GM19467 (cell line): ENCODE data around the gene CLDN4.
"Not testable (repeated sequence)": the region's sequence is repeated elsewhere in the genome, so short reads cannot be mapped to it uniquely, and the experiment has no call there.

Source experiments
- ATAC-seq: cut with Tn5 transposase; IDR thresholded peaks from one replicate; pipeline ENCODE4 v1.9.1; 2021; ENCODE audit warnings: mild to moderate bottlenecking, moderate library complexity; ENCODE audit not compliant: unreplicated experiment

CLDN4 gene

GRCh38 chr7:73830681-73831583, at the start of gene CLDN4:
CLDN4 (plus strand) TSS chr7:73830996; CDS start chr7:73831202, 206 bp downstream.
- ATAC-seq: no peak

- ATAC-seq: no peak
Measured at GRCh38 chr7:73786588-73786987, 44.2 kb upstream of the CLDN4 start.

- ATAC-seq: not testable (repeated sequence)
Measured at GRCh38 chr7:73787786-73788048, 43.1 kb upstream of the CLDN4 start.

- no peak for ATAC-seq
Measured at GRCh38 chr7:73789051-73789450, 41.7 kb upstream of the CLDN4 start.

GRCh38 chr7:73791170-73791690, 39.6 kb upstream of the CLDN4 start:
- ATAC-seq: not testable (repeated sequence)

- not testable (repeated sequence) for ATAC-seq
Measured at GRCh38 chr7:73795188-73795587, 35.6 kb upstream of the CLDN4 start.

GRCh38 chr7:73796656-73797055, 34.1 kb upstream of the CLDN4 start:
- not testable (repeated sequence) for ATAC-seq

GRCh38 chr7:73797176-73797575, 33.6 kb upstream of the CLDN4 start:
- not testable (repeated sequence) for ATAC-seq

- ATAC-seq: no peak
Measured at GRCh38 chr7:73799282-73800141, 31.3 kb upstream of the CLDN4 start.

GRCh38 chr7:73801577-73801976, 29.2 kb upstream of the CLDN4 start:
- ATAC-seq: no peak

- no peak for ATAC-seq
Measured at GRCh38 chr7:73802459-73802858, 28.3 kb upstream of the CLDN4 start.

- ATAC-seq: no peak
Measured at GRCh38 chr7:73809467-73809951, 21.3 kb upstream of the CLDN4 start.

- ATAC-seq: no peak
Measured at GRCh38 chr7:73810998-73811360, 19.8 kb upstream of the CLDN4 start.

- ATAC-seq: no peak
Measured at GRCh38 chr7:73811760-73812168, 19.0 kb upstream of the CLDN4 start.

- no peak for ATAC-seq
Measured at GRCh38 chr7:73812996-73813395, 17.8 kb upstream of the CLDN4 start.

- ATAC-seq: no peak
Measured at GRCh38 chr7:73815436-73815835, 15.4 kb upstream of the CLDN4 start.

GRCh38 chr7:73817121-73817520, 13.7 kb upstream of the CLDN4 start:
- no peak for ATAC-seq

- no peak for ATAC-seq
Measured at GRCh38 chr7:73820013-73820412, 10.8 kb upstream of the CLDN4 start.

GRCh38 chr7:73821597-73822285, 9.1 kb upstream of the CLDN4 start:
- ATAC-seq: not testable (repeated sequence)

- no peak for ATAC-seq
Measured at GRCh38 chr7:73822319-73823173, 8.2 kb upstream of the CLDN4 start.
